ENCODE data around the gene TMC8.

DNA sequence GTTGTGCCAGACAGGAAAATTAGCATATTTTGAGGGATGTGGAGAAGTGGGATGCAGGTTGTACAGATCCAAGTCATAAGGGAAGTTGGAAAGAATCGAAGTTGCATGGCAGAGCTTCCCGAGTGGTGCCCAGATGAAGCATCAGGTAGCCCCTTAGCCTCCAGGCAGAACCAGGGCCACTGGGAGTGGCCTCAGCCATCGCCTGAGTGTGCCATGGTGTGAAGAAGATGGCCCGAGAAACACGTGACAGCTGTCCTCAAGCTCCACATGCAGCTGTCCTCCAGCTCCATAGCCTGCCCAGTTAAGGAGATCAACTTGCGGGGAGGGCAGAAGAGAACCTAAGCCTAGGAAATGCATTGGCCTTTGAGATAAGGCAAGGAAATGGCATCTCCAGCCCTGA, 35.5 kb upstream of the TMC8 start:
- TF ChIP-seq, protein P1, sequence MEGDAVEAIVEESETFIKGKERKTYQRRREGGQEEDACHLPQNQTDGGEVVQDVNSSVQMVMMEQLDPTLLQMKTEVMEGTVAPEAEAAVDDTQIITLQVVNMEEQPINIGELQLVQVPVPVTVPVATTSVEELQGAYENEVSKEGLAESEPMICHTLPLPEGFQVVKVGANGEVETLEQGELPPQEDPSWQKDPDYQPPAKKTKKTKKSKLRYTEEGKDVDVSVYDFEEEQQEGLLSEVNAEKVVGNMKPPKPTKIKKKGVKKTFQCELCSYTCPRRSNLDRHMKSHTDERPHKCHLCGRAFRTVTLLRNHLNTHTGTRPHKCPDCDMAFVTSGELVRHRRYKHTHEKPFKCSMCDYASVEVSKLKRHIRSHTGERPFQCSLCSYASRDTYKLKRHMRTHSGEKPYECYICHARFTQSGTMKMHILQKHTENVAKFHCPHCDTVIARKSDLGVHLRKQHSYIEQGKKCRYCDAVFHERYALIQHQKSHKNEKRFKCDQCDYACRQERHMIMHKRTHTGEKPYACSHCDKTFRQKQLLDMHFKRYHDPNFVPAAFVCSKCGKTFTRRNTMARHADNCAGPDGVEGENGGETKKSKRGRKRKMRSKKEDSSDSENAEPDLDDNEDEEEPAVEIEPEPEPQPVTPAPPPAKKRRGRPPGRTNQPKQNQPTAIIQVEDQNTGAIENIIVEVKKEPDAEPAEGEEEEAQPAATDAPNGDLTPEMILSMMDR (IDR thresholded peaks at IDR 0.05), result no peak
- no peak for TF ChIP-seq POLR2A (IDR thresholded peaks at IDR 0.05)

Data from transverse colon (tissue), 3 donors.